CD4-positive, alpha-beta T cell (primary cell): Measurements from ENCODE around the gene HSP90AB1. TPM values are rescaled to one million over a fixed set of nuclear protein-coding genes. Genes with fewer than 3 reads are reported as not detected.

ENCODE experiments used
- ATAC-seq: fragments of 200-7000 bp; cut with Tn5 transposase; one replicate; pipeline ENCODE4 v1.10.0; 2022; ENCODE audit warnings: mild to moderate bottlenecking; ENCODE audit not compliant: poor library complexity
- CTCF ChIA-PET: fragments of 350-600 bp; sonication (Branson Sonifier 250); formaldehyde crosslinking; loops from one replicate; lab custom pipeline; 2021; ENCODE audit warnings: antibody characterized with exemption, inconsistent platforms; lab: Charles Lee
- POLR2A ChIA-PET: fragments of 350-600 bp; sonication (Branson Sonifier 250); formaldehyde crosslinking; loops from one replicate; lab custom pipeline; 2021; ENCODE audit warnings: antibody characterized with exemption, inconsistent platforms; lab: Charles Lee
- DNase-seq, 14 experiments: peaks; one replicate each; pipeline ENCODE4 v3.0.0-alpha.2; 2013 to 2020; ENCODE audit warnings: mixed read lengths in 2 of 14
- H3K27ac ChIP-seq, 2 donors: one replicate each; pipeline versions ENCODE4 v1.5.1 to v1.7.0; 2013; ENCODE audit warnings: low read length in 2 of 2, low read depth in 1 of 2, mild to moderate bottlenecking in 1 of 2
- H3K27me3 ChIP-seq, 2 experiments: 1 replicate in 1 of 2; 2 replicates in 1 of 2; pipeline versions ENCODE4 v1.6.1 to v1.7.0; 2013; ENCODE audit warnings: low read length in 2 of 2, control low read depth in 1 of 2, mild to moderate bottlenecking in 1 of 2, moderate library complexity in 1 of 2; ENCODE audit not compliant: insufficient read depth in 2 of 2, control insufficient read depth in 1 of 2
- H3K36me3 ChIP-seq: one replicate; pipeline ENCODE4 v1.6.1; 2013; ENCODE audit warnings: low read length, control low read depth; ENCODE audit not compliant: insufficient read depth
- H3K4me1 ChIP-seq: one replicate; pipeline ENCODE4 v1.6.1; 2013; ENCODE audit warnings: low read length, control low read depth; ENCODE audit not compliant: insufficient read depth
- H3K4me3 ChIP-seq: one replicate; pipeline ENCODE4 v1.5.1; 2013; ENCODE audit warnings: mild to moderate bottlenecking, low read length, moderate library complexity
- H3K9me3 ChIP-seq, 2 experiments: 1 replicate in 1 of 2; 2 replicates in 1 of 2; pipeline versions ENCODE4 v1.6.1 to v1.7.0; 2013; ENCODE audit warnings: low read length in 2 of 2, mild to moderate bottlenecking in 2 of 2, control low read depth in 1 of 2, moderate library complexity in 1 of 2; ENCODE audit not compliant: control insufficient read depth in 1 of 2, insufficient read depth in 1 of 2
- H3K27ac Mint-ChIP-seq: one replicate; pipeline ENCODE4 v1.8.0; 2020; ENCODE audit warnings: mixed read lengths
- H3K27me3 Mint-ChIP-seq: one replicate; pipeline ENCODE4 v1.8.0; 2021; ENCODE audit warnings: mixed read lengths
- H3K36me3 Mint-ChIP-seq: one replicate; pipeline ENCODE4 v1.8.0; 2021; ENCODE audit warnings: low read depth, mixed read lengths
- H3K4me1 Mint-ChIP-seq: one replicate; pipeline ENCODE4 v1.8.0; 2021; ENCODE audit warnings: low read depth, mixed read lengths
- H3K4me3 Mint-ChIP-seq: one replicate; pipeline ENCODE4 v1.8.0; 2020; ENCODE audit warnings: mild to moderate bottlenecking, mixed read lengths
- H3K9me3 Mint-ChIP-seq: one replicate; pipeline ENCODE4 v1.8.0; 2020; ENCODE audit warnings: mixed read lengths
- CTCF ChIP-seq: fragments of 200-600 bp; IDR thresholded peaks from one replicate; pipeline ENCODE4 v1.8.0; 2022; ENCODE audit warnings: antibody characterized with exemption, mild to moderate bottlenecking
- intact Hi-C, 2 experiments: fragments of 100-400 bp; cut with DNase I in 1 of 2; cut with micrococcal nuclease in 1 of 2; formaldehyde crosslinking; loops; one replicate each; pipeline versions ENCODE4 v1.15.1 to v1.9.0; 2023 to 2025; cut with DNase I, micrococcal nuclease
- total RNA-seq, 174 experiments: library from RNA in 2 of 174; stranded (reverse) in 2 of 174; gene quantifications; one replicate each; pipeline ENCODE4 v1.2.3 and lab custom pipeline; 2021 to 2026

Gene HSP90AB1
- total RNA-seq, 2 experiments from 2014 or later: 401 to 405 TPM

DNA sequence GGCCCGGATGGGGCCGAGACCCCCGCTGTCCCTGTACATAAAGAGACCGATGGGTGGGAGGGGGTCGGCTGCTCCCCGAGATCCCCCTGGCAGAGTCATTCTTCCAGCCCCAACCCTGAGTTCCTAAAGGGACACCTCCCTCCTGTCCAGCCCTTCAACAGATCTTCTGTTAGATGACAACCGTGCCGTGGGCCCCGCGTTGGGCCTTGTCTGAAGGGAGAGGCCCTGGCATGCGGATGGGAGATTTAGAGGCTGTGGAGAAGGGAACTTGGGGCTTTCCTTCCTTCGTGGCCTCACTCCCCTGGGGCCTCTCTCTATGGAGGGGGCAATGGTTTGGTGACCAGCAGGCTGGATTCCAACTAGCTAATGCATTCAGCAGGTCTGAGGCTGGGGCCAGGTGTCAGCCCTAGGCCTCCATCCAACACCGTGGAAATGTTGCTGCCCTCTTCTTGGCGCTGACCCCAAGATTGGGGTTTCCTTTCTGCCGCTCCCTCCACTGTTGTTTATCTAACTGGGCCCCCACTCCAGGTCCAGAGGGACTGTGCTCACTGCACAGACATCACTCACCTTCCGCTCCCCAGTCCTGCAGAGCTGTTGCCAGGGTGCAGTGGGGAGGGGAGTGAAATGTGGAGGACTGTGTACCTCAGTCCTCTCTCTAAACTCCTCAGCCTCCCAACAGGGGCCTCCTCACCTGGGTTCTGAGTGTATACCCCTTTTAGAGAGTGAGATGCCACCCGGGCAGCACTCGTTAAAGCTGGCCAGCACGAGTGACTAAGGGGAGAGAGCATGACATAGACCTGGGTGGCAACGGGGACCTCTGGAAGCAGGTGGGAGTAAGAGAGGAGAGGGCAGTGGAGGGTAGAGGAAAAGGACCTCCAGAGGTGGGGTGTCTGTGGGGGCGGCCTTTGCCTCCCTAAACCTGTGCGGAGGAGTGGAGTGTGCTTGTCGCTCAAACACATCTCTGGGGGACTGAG, 30.1 kb downstream of the HSP90AB1 start:
- Mint-ChIP-seq H3K9me3 (no peaks in the 10 kb centered on the region), H3K27me3 (peaks cover 63% of the 10 kb centered on the region), H3K4me1 (peaks cover 5% of the 10 kb centered on the region), H3K4me3 (no peak overlapping the region), H3K36me3 (no peaks in the 10 kb centered on the region), H3K27ac (no peak overlapping the region)
- no peak for DNase-seq
- intact Hi-C loops: no loop called here
- Histone ChIP-seq H3K4me3 (no peak overlapping the region), H3K27ac (no peak overlapping the region), H3K4me1 (peaks cover 11% of the 10 kb centered on the region), H3K27me3 (peaks cover 50 to 60% of the 10 kb centered on the region in 2 experiments), H3K36me3 (no peaks in the 10 kb centered on the region), H3K9me3 (no peaks in the 10 kb centered on the region)
- CTCF ChIA-PET: interaction anchor here (0.6 kb wide), 1 partner anchor 53 kb away, joined by 3 read pairs; no protein-coding TSS in a partner anchor
- ATAC-seq: no peak
- no peak for TF ChIP-seq CTCF
- POLR2A ChIA-PET: interaction anchor here (0.8 kb wide), 1 partner anchor 22 kb away, joined by 4 read pairs; no protein-coding TSS in a partner anchor

DNA sequence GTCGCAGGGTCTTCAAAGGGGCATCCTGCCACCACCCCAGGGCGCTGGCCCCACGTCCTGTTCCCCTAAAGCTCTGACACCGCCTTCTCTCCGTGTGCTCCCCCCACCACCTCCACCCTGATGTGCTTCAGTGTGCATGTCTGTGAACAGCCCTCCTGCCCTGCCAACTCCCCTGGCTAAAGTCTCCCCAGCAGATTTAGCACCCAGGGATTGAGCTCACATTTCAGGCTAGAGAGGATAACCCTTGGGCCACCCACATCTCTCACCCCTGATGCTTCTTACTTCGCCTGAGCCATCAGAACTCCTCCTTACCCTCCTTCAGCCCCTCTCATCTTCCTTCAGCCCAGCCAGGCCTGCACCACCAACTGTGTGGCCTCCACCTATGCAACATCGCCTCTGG, 30.9 kb downstream of the HSP90AB1 start:
- Mint-ChIP-seq H3K9me3 (no peaks in the 10 kb centered on the region), H3K27ac (no peak overlapping the region), H3K4me3 (no peak overlapping the region), H3K4me1 (peaks cover 5% of the 10 kb centered on the region), H3K36me3 (no peaks in the 10 kb centered on the region), H3K27me3 (peaks cover 55% of the 10 kb centered on the region)
- ChIA-PET CTCF (interaction anchor here (0.6 kb wide), 1 partner anchor 53 kb away, joined by 3 read pairs; no protein-coding TSS in a partner anchor), POLR2A (no interaction called here)
- peaks cover 11% of the 10 kb centered on the region for H3K4me1 ChIP-seq
- H3K4me3 ChIP-seq: no peak overlapping the region
- intact Hi-C loops: no loop called here
- DNase-seq (no peak), ATAC-seq (no peak)
- TF ChIP-seq CTCF: no peak
- H3K36me3 ChIP-seq: no peaks in the 10 kb centered on the region
- no peaks in the 10 kb centered on the region for H3K9me3 ChIP-seq
- no peak overlapping the region for H3K27ac ChIP-seq
- peaks cover 42 to 52% of the 10 kb centered on the region in 2 experiments for H3K27me3 ChIP-seq

DNA sequence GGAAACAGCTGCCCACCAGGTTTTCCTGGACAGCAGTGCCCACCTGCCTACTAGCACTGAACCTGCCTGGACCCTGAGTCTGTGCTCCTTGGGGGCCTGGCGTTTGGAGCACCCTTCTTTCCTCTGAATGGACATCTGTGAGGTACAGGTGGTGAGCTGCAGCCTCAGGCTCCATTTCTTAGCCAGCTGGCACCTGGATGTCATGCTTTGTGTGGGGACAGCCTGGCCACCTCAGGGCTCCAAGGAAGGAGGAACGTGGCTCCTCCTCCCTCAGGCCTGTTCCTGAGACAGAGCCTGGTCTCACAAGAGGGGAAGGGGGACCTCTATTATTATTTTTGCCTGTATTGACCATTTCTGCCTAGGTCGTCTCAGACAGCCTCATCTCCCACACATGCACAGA, 31.4 kb downstream of the HSP90AB1 start:
- POLR2A ChIA-PET: no interaction called here
- intact Hi-C loops: no loop called here
- H3K27me3 ChIP-seq: peaks cover 37 to 47% of the 10 kb centered on the region in 2 experiments
- no peak for TF ChIP-seq CTCF
- no peak overlapping the region for H3K27ac Mint-ChIP-seq
- CTCF ChIA-PET: no interaction called here
- DNase-seq (no peak), ATAC-seq (no peak)
- peaks cover 11% of the 10 kb centered on the region for H3K4me1 ChIP-seq
- H3K4me3 Mint-ChIP-seq: no peak overlapping the region
- H3K4me1 Mint-ChIP-seq: peaks cover 5% of the 10 kb centered on the region
- no peaks in the 10 kb centered on the region for H3K9me3 Mint-ChIP-seq
- no peaks in the 10 kb centered on the region for H3K9me3 ChIP-seq
- no peaks in the 10 kb centered on the region for H3K36me3 ChIP-seq
- H3K27ac ChIP-seq: no peak overlapping the region
- H3K27me3 Mint-ChIP-seq: peaks cover 53% of the 10 kb centered on the region
- no peak overlapping the region for H3K4me3 ChIP-seq
- H3K36me3 Mint-ChIP-seq: no peaks in the 10 kb centered on the region
